ENCODE measurements around the gene FANCC. TPM values are rescaled to one million over a fixed set of nuclear protein-coding genes. Genes with fewer than 3 reads are reported as not detected.

FANCC gene
- total and polyA plus RNA-seq, 2 of the 13 experiments (the other 11 are each of a cell fraction or from before 2014, with no cell fraction given): 7.4 to 8.6 TPM

- no peaks in the 10 kb centered on the region for H3K27me3 ChIP-seq (ENCODE audit: control insufficient read depth in 1 of 2, insufficient read depth in 2 of 2, low read length in 2 of 2)
- no peak overlapping the region for H3K27ac ChIP-seq (ENCODE audit: extremely low read length, insufficient read depth, low read length)
- H3K79me2 ChIP-seq (ENCODE audit: insufficient read depth, low read length): no peaks in the 10 kb centered on the region
- no peak for TF ChIP-seq TCF12 (IDR thresholded peaks at IDR 0.05)
- no peak for TF ChIP-seq TCF12 (CRISPR knock-in tag; IDR thresholded peaks at IDR 0.05)
- in situ Hi-C loops (cut with HindIII; ENCODE audit: extremely low pct_ligation_motif_present, low pct_unique_long_range_greater_than_20kb): no loop called here
- whole genome bisulfite sequencing (ENCODE audit: low lambda C conversion rate): 97% methylated on average over 10 of the region's 10 CpGs
- peaks cover 19% of the 10 kb centered on the region for H3K4me1 ChIP-seq (ENCODE audit: insufficient read depth, low read length)
- CTCF ChIA-PET (ENCODE audit: low intra/inter-chr PET ratio, low total read pairs): no interaction called here
- H3K9ac ChIP-seq (ENCODE audit: insufficient read depth, low read depth, low read length): no peak overlapping the region
- ATAC-seq: no peak
- no TSS peak for BruUV-seq (replicated peaks)
- no peak for DNase-seq (ENCODE audit: low spot score)
- H3K4me3 ChIP-seq (replicated peaks in 1 of 3; ENCODE audit: insufficient read depth in 1 of 3, low read depth in 2 of 3, low read length in 3 of 3): no peak overlapping the region
- FAIRE-seq: no peak
- H2AFZ ChIP-seq (ENCODE audit: low read length): no peak overlapping the region
- H3K4me2 ChIP-seq (ENCODE audit: low read depth, low read length): no peak overlapping the region
- no peaks in the 10 kb centered on the region for H4K20me1 ChIP-seq (ENCODE audit: insufficient read depth, low read length)
- peaks cover 0 to 1% of the 10 kb centered on the region in 2 experiments; a peak in 2 of 5 replicates for H3K36me3 ChIP-seq (replicated peaks in 1 of 2; ENCODE audit: control insufficient read depth in 1 of 2, insufficient read depth in 2 of 2, low read length in 2 of 2)
- intact Hi-C loops (cut with micrococcal nuclease; ENCODE audit: unreplicated experiment): no loop called here
- POLR2A ChIA-PET: no interaction called here
- H3K9me3 ChIP-seq (ENCODE audit: low read length): no peaks in the 10 kb centered on the region
These were observed 178.4 kb downstream of the FANCC start for GRCh38 chr9:95139126-95139525.

DNA sequence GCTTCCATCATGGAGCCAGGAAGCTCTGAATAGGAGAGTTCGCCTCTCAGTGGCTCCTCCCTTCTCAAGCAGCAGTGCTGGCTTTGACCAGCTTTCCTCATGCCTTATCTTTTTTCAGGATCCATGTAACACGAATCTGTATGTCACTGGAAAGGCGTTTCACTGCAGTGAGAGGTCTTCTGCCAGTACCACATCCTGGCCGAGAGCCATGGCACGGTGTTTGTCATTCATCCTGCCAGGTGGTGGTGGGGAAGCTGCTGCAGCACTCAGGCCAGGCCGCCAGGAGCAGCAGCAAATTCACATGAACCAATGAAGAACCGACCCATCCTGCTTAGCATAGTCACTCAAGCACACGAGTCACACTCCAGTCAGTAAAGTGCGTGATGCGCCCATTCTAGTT is 179.0 kb downstream of the FANCC start:
- H2AFZ ChIP-seq (ENCODE audit: low read length): no peak overlapping the region
- H3K9me3 ChIP-seq (ENCODE audit: low read length): no peaks in the 10 kb centered on the region
- H3K9ac ChIP-seq (ENCODE audit: insufficient read depth, low read depth, low read length): no peak overlapping the region
- FAIRE-seq: no peak
- H3K79me2 ChIP-seq (ENCODE audit: insufficient read depth, low read length): no peaks in the 10 kb centered on the region
- TF ChIP-seq TBL1XR1 (IDR thresholded peaks at IDR 0.05; ENCODE audit: borderline replicate concordance, low read length, partially characterized antibody) (no peak), ZNF232 (CRISPR knock-in tag; IDR thresholded peaks at IDR 0.05; ENCODE audit: borderline replicate concordance) (no peak), ZNF879 (CRISPR knock-in tag; IDR thresholded peaks at IDR 0.05) (no peak), ZNF547 (CRISPR knock-in tag; IDR thresholded peaks at IDR 0.05) (no peak), SRSF1 (optimal IDR thresholded peaks at IDR 0.05; ENCODE audit: low read depth, low read length) (no peak), TARDBP (CRISPR knock-in tag; IDR thresholded peaks at IDR 0.05) (no peak)
- TF ChIP-seq, protein P1, sequence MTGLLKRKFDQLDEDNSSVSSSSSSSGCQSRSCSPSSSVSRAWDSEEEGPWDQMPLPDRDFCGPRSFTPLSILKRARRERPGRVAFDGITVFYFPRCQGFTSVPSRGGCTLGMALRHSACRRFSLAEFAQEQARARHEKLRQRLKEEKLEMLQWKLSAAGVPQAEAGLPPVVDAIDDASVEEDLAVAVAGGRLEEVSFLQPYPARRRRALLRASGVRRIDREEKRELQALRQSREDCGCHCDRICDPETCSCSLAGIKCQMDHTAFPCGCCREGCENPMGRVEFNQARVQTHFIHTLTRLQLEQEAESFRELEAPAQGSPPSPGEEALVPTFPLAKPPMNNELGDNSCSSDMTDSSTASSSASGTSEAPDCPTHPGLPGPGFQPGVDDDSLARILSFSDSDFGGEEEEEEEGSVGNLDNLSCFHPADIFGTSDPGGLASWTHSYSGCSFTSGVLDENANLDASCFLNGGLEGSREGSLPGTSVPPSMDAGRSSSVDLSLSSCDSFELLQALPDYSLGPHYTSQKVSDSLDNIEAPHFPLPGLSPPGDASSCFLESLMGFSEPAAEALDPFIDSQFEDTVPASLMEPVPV (CRISPR knock-in tag; IDR thresholded peaks at IDR 0.05): no peak
- ChIA-PET POLR2A (no interaction called here), CTCF (ENCODE audit: low intra/inter-chr PET ratio, low total read pairs) (no interaction called here)
- no peaks in the 10 kb centered on the region for H3K27me3 ChIP-seq (ENCODE audit: control insufficient read depth in 1 of 2, insufficient read depth in 2 of 2, low read length in 2 of 2)
- peaks cover 15% of the 10 kb centered on the region for H3K4me1 ChIP-seq (ENCODE audit: insufficient read depth, low read length)
- H3K36me3 ChIP-seq (replicated peaks in 1 of 2; ENCODE audit: control insufficient read depth in 1 of 2, insufficient read depth in 2 of 2, low read length in 2 of 2): peaks cover 0 to 1% of the 10 kb centered on the region in 2 experiments; a peak in 2 of 5 replicates
- in situ Hi-C loops (cut with HindIII; ENCODE audit: extremely low pct_ligation_motif_present, low pct_unique_long_range_greater_than_20kb): no loop called here
- H4K20me1 ChIP-seq (ENCODE audit: insufficient read depth, low read length): no peaks in the 10 kb centered on the region
- DNase-seq (ENCODE audit: low spot score): no peak
- ATAC-seq: no peak
- no peak overlapping the region for H3K4me3 ChIP-seq (replicated peaks in 1 of 3; ENCODE audit: insufficient read depth in 1 of 3, low read depth in 2 of 3, low read length in 3 of 3)
- H3K4me2 ChIP-seq (ENCODE audit: low read depth, low read length): no peak overlapping the region
- BruUV-seq (replicated peaks): no TSS peak
- H3K27ac ChIP-seq (ENCODE audit: extremely low read length, insufficient read depth, low read length): no peak overlapping the region
- 95% methylated on average over 9 of the region's 10 CpGs for WGBS (ENCODE audit: low lambda C conversion rate)
- intact Hi-C loops (cut with micrococcal nuclease; ENCODE audit: unreplicated experiment): no loop called here
